Measurements from ENCODE around the gene STK17A. TPM values are rescaled to one million over a fixed set of nuclear protein-coding genes. Genes with fewer than 3 reads are reported as not detected.

Gene STK17A
- total RNA-seq, 6 experiments from 2014 or later = 59.0 to 79.2 (median 62.8) TPM

GRCh38 chr7:43550427-43550826, 32.5 kb upstream of the STK17A start:
- no peak overlapping the region for H3K4me3 Mint-ChIP-seq
- H3K27me3 Mint-ChIP-seq (ENCODE audit: insufficient read depth) = peaks cover 13% of the 10 kb centered on the region
- peaks cover 10% of the 10 kb centered on the region; the same call in 1 of the 2 replicates for H3K9me3 Mint-ChIP-seq
- TF ChIP-seq CTCF (IDR thresholded peaks at IDR 0.05) = no peak
- no peaks in the 10 kb centered on the region for H3K4me1 Mint-ChIP-seq (ENCODE audit: low read depth)
- H3K27ac Mint-ChIP-seq = no peak overlapping the region
- H3K36me3 Mint-ChIP-seq (ENCODE audit: low read depth) = peaks cover 8% of the 10 kb centered on the region; the same call in 1 of the 2 replicates
- DNase-seq = no peak

GRCh38 chr7:43552122-43552521, 30.8 kb upstream of the STK17A start:
- no peak for TF ChIP-seq CTCF (IDR thresholded peaks at IDR 0.05)
- Mint-ChIP-seq H3K36me3 (ENCODE audit: low read depth) (peaks cover under 1% of the 10 kb centered on the region; the same call in 1 of the 2 replicates), H3K27me3 (ENCODE audit: insufficient read depth) (peaks cover 8% of the 10 kb centered on the region)

GRCh38 chr7:43553999-43554398, 28.9 kb upstream of the STK17A start:
- Mint-ChIP-seq H3K27me3 (ENCODE audit: insufficient read depth) (peaks cover 8% of the 10 kb centered on the region), H3K4me3 (no peak overlapping the region), H3K9me3 (no peaks in the 10 kb centered on the region), H3K36me3 (ENCODE audit: low read depth) (peaks cover 7% of the 10 kb centered on the region; the same call in 1 of the 2 replicates), H3K27ac (no peak overlapping the region), H3K4me1 (ENCODE audit: low read depth) (peaks cover 12% of the 10 kb centered on the region)
- no peak for DNase-seq
- no peak for TF ChIP-seq CTCF (IDR thresholded peaks at IDR 0.05)

More at GRCh38 chr7:43552122-43552521, 30.8 kb upstream of the STK17A start:
- no peak overlapping the region for H3K4me3 Mint-ChIP-seq
- no peak overlapping the region for H3K27ac Mint-ChIP-seq
- DNase-seq = no peak
- peaks cover 1% of the 10 kb centered on the region; the same call in 1 of the 2 replicates for H3K9me3 Mint-ChIP-seq
- H3K4me1 Mint-ChIP-seq (ENCODE audit: low read depth) = no peaks in the 10 kb centered on the region

- Mint-ChIP-seq H3K4me1 (ENCODE audit: low read depth) (peaks cover 12% of the 10 kb centered on the region), H3K27me3 (ENCODE audit: insufficient read depth) (peaks cover 8% of the 10 kb centered on the region), H3K27ac (no peak overlapping the region), H3K4me3 (no peak overlapping the region), H3K36me3 (ENCODE audit: low read depth) (peaks cover 7% of the 10 kb centered on the region; the same call in 1 of the 2 replicates), H3K9me3 (no peaks in the 10 kb centered on the region)
- TF ChIP-seq CTCF (IDR thresholded peaks at IDR 0.05) = no peak
- DNase-seq = no peak
Observed at GRCh38 chr7:43554423-43554822, 28.5 kb upstream of the STK17A start.

DNA sequence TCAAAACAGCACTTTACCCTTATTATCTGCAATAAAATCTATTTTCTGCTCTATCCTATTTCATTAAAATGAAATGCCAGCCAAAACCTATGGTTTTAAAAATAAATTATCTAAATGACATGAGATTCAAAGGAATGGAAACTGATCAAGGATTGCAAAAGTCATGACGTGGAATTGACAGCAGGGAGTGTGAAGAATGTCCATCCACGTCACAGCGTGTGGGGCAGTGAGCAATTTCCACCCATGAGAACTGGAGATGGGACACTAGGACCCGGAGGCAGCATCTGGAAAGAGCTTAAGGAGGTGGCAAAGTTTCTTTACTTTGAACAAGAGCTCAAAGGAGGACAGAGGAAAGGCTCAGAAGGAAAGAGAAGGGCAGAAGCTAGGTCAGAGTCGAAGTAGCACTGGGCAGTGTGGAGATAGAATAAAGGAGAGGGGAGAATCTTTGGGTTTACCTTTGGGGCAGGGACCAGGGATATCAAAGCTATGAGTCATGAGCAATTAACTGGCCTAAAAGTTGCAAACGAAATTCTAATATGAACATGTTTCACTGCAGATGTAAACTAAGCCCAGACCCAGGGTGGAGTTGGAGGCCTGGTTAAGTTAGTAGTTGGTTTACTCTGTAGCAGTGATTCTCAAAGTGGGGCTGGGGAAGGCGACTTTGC, 24.9 kb upstream of the STK17A start:
- no peak overlapping the region for H3K27ac Mint-ChIP-seq
- peaks cover 21% of the 10 kb centered on the region for H3K4me1 Mint-ChIP-seq (ENCODE audit: low read depth)
- H3K27me3 Mint-ChIP-seq (ENCODE audit: insufficient read depth) = peaks cover 10% of the 10 kb centered on the region
- TF ChIP-seq CTCF (IDR thresholded peaks at IDR 0.05) = no peak
- no peak for DNase-seq
- H3K36me3 Mint-ChIP-seq (ENCODE audit: low read depth) = peaks cover 7% of the 10 kb centered on the region; the same call in 1 of the 2 replicates
- H3K4me3 Mint-ChIP-seq = no peak overlapping the region
- H3K9me3 Mint-ChIP-seq = no peaks in the 10 kb centered on the region

All from HFFc6 (cell line).